HL-60/S4 treated with phorbol 12-myristate 13-acetate at 8.2 ng/mL for 4 days and 3 days (cell line): ENCODE results near the gene AGBL4.

Experiments used
- in situ Hi-C: fragments of 300-500 bp; cut with MboI; formaldehyde crosslinking; loops from 2 replicates; pipeline ENCODE4 v1.15.0; 2022; ENCODE audit warnings: low sequenced_read_pairs

The AGBL4 gene

GRCh38 chr1:48741380-48741779 lies 1282.4 kb downstream of the AGBL4 start:
- in situ Hi-C loops, result no loop called here

- in situ Hi-C loops, result no loop called here
These were observed 1283.1 kb downstream of the AGBL4 start for GRCh38 chr1:48740621-48741020.

DNA sequence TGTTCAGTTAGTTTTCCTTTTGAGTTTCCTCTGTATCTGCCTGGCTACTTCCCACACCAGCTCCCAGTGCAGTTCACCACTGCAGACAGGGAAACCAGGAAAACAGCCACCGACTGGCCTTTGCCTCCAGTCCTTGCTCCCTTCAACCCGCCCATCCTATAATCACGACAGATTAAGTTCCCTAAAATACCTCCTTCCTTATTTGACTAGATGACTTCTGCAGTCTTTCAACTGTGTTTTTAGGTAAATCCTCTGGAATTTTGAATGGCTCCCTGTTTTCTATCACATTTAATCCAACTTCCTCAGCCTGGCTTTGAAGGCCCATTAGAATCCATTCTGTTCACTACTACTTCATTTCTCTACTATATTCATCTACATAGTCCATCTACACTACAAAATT lies 1284.7 kb downstream of the AGBL4 start:
- in situ Hi-C loops, result no loop called here

DNA sequence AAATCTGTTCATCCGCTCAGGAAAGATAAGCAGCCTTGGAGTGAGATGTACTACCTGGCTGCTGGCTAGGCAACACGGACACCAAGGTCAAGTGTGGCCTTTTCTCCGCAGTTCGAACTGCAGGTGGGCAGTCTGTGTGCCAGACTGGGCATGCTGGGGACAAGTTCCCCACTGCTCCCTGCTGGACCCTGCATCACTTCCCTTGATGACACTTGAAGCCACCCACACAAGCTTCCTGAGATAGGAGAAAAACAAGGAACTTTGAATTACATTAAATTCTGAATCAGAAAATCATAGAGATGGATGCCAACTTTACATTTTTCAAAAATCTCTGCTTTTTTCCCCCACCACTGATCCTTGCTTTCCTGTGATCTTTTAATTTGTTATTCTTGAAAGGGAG lies 1285.4 kb downstream of the AGBL4 start:
- in situ Hi-C loops, result no loop called here

- in situ Hi-C loops, result no loop called here
These were observed 1288.0 kb downstream of the AGBL4 start for GRCh38 chr1:48735796-48736195.

- in situ Hi-C loops, result no loop called here
These were observed 1293.4 kb downstream of the AGBL4 start for GRCh38 chr1:48730164-48730910.

DNA sequence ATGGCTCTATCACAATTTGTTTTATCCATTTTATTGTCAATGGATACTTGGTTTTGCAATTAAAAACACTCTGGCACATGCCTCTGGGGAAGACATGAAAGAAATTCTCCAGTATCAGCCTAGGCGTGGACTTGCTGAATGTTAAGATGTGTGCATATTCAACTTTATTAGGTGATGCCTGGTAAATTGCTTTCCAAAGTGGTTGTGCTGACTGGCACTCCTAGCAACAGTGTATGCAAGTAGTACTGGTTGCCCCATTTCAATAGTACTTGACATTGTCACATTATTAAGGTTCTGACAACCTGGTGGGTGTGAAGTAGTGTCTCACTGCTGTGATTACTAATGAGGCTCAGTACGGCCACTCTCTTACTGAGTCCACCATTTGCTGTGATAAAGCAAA lies 1295.2 kb downstream of the AGBL4 start:
- in situ Hi-C loops, result no loop called here

DNA sequence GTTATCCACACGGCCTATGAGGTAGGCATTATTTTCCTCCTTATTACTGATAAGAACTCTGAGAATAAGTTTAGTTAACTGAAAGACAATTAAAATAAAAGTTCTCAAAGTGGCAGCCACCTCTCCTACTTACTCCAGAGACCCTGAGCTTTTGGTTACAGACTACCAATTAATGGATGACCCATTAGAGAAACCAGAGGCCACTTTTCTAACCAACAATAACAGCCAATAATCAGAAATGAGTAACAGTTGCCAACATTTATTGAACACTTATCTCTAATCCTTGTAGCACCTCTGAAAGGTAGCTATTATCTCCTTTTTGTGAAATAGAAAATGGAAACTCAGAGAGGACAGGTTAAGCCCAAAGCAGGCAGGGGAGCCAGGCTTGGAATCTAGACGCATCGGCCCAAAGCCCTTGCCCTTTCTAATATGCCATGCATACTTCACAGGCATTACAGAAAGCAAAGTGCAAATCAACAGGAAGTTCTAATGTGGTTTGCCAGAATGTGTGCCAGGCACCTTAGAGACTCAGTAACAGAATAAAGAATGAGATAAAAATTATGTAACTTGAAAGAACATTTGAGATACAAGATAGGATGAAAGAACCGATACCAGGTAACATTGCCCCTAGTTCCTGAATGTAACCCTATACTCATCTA lies 1297.1 kb downstream of the AGBL4 start:
- in situ Hi-C loops, result no loop called here

DNA sequence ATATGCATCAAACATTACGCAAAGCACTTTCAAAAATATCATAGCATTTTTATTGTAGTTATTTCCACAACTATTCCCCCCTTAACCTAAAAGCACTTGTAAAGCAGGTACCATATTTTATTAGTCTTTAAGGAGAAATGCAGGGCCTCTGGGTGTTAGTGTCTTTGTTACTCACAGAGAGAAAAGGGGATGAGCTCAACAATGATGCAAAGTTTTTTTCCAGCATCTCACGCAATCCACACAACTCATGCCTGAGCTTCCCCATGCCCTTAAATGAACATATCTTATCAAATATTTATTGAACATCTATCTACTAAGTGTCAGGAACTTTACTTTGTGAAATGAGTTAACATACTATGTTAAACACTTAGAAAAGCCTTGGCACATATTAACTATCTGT lies 1297.6 kb downstream of the AGBL4 start:
- in situ Hi-C loops, result no loop called here

DNA sequence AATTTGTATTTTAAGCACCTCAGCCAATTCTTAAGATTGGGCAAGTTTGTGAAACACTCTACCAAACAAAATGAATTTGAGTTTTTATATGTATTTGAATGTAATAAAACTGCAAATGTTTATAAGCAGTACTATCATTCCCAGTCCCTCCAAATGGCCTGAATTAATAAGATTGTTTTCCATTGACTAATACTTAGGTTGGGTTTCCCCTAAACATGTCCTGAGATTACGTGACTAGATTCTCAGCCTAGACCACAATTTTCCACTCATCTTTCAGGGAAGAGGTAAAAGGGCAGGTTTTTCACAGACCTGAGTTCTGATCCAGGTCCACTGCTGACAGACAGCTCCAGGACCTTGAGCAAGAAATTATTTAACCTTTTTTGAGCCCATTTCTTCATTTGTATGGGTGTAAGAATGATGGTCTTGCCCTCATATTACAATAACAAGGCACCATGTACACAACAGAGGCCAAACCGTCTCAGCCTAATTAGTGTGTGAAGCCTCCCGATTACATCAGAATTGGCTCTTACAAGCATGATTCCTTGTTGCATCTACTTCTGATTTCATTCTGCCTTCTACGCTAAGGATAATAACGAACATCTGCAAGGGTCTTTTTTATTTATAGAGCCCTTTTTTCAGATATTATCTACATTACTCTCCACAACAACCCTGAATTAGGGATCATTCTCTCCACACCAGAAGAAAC lies 1298.3 kb downstream of the AGBL4 start:
- in situ Hi-C loops, result no loop called here

DNA sequence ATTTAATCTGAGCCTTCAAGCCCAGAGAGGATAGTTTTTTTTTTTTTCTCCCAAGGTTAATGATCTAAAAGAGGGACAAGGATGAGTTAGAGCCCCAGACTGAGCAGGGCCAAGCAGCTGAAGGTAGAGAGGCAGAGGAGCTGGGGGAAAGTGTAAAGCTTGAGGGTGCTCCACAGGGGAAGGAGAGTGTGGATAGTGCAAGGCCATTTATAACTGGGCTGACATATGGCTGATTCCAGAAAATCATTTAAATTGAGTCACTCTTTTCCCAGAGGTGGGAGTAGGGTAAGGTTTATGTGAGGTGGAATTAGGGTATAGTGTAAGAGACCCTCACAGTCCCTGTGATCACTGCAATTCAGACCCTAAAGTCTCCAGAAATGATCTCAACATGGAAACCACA lies 1302.8 kb downstream of the AGBL4 start:
- in situ Hi-C loops, result no loop called here

- in situ Hi-C loops, result no loop called here
These were observed 1305.0 kb downstream of the AGBL4 start for GRCh38 chr1:48718705-48719104.

DNA sequence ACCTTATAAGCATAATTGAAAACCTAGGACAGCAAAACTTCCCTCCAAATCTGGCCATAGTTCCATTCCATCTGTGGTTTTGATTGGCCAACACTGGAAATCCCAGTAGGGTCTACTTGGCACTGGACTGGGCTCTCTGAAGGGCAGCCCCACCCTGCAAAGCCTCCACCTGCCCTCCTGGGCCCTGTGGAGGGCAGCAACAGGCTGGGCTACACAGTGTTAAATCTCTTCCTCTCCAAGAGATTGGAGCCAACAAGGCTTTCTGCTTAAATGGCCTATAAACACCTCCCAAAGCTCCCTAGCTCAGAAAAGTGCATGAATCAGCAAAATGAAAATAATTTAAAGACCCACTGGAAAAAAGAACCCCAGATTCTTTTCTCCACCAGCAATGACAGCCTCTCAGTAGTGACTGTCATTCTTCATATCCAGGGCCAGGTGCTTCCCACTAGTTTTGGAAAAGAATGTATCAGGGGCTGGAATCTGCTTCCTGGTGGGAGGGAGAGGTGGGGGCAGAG lies 1305.6 kb downstream of the AGBL4 start:
- in situ Hi-C loops, result no loop called here

DNA sequence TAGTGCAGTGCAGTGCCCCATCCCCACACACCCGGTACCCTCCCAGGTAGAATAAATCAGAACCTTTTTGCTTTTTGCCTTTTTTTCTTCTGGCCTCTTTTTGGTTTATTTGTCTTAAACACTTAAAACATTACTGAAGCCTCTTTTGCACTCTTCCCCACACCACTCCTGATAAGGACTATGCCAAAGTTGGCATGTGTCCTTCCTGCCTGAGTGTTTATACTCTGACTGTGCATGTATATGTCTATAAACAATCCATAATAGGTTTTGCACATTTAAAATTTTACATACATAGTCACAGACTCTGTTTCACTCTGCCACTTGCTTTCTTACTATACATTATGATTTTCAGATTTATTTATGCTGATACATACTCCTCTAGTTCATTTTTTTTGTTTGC lies 1306.7 kb downstream of the AGBL4 start:
- in situ Hi-C loops, result no loop called here

- in situ Hi-C loops, result no loop called here
These were observed 1307.8 kb downstream of the AGBL4 start for GRCh38 chr1:48715921-48716320.

DNA sequence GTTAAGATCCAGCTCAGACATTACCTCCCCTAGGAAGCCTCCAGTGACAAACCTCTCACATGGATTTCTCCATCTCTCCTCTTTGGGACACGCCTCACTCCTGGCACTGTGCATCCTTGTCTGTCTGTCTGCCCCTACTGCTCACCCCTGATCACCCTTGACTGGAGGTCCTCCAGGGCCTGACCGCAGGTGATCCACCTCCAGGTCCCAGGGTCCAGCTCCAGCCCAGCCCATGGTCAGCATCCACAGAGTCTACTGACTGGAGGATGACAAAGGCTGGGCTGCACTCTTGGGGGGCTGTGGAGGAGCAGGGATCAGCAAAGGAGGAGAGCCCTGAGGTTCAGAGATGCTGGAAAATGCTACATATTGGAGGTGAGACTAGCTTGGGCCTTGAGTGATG lies 1312.8 kb downstream of the AGBL4 start:
- in situ Hi-C loops, result no loop called here

GRCh38 chr1:48710318-48710717 lies 1313.4 kb downstream of the AGBL4 start:
- in situ Hi-C loops, result no loop called here

GRCh38 chr1:48704736-48705135 lies 1319.0 kb downstream of the AGBL4 start:
- in situ Hi-C loops, result no loop called here

GRCh38 chr1:48701445-48701844 lies 1322.3 kb downstream of the AGBL4 start:
- in situ Hi-C loops, result no loop called here

GRCh38 chr1:48697066-48697707 lies 1326.6 kb downstream of the AGBL4 start:
- in situ Hi-C loops, result no loop called here

DNA sequence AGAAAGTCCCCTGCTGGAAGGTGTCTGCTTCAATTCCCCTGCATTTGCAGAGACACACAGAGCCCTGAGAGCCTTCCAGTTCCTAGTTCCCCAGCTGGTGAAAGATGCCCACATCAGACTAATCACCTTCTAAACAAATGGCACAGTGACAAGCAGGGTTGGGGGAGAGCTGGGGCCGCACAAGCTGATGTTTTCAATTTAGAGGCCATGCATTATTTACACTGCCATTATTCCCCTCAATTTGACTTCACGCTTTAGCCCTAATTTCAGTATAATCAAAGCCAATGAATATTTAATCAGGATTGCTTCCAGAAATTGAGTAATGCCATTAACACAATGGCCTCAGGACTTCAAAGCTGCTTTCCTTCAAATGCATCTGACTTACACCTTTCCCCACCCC lies 1328.6 kb downstream of the AGBL4 start:
- in situ Hi-C loops, result no loop called here
